Measurements from ENCODE around the gene LRCH2. TPM values are rescaled to one million over a fixed set of nuclear protein-coding genes. Genes with fewer than 3 reads are reported as not detected.
"Not testable (repeated sequence)": the region's sequence is repeated elsewhere in the genome, so short reads cannot be mapped to it uniquely, and the experiment has no call there.

The LRCH2 gene
- total RNA-seq, 1 donor, result 2.5 TPM

- Histone ChIP-seq H3K36me3 (ENCODE audit: insufficient read depth, low read length) (no peaks in the 10 kb centered on the region), H4K20me1 (ENCODE audit: insufficient read depth, low read length) (no peaks in the 10 kb centered on the region), H3K27me3 (ENCODE audit: insufficient read depth, low read length) (peaks cover 34% of the 10 kb centered on the region), H3K4me3 (ENCODE audit: insufficient read depth, low read length) (no peak overlapping the region), H3K79me2 (ENCODE audit: insufficient read depth, low read length) (no peaks in the 10 kb centered on the region), H2AFZ (ENCODE audit: low read length) (no peak overlapping the region), H3K27ac (ENCODE audit: low read depth, low read length) (no peak overlapping the region), H3K4me1 (ENCODE audit: insufficient read depth, low read length) (no peaks in the 10 kb centered on the region), H3K4me2 (ENCODE audit: insufficient read depth, low read length) (no peak overlapping the region), H3K9me3 (ENCODE audit: low read depth, low read length) (no peaks in the 10 kb centered on the region)
- TF ChIP-seq CTCF (IDR thresholded peaks at IDR 0.05; ENCODE audit: extremely low read depth, low read depth, low read length), result no peak
- DNase-seq (ENCODE audit: insufficient read length, low spot score, missing footprints), result no peak
These were observed 4.4 kb downstream of the LRCH2 start for GRCh38 chrX:115229337-115230003.

- DNase-seq (ENCODE audit: insufficient read length, low spot score, missing footprints), result no peak
- Histone ChIP-seq H4K20me1 (ENCODE audit: insufficient read depth, low read length) (no peaks in the 10 kb centered on the region), H3K79me2 (ENCODE audit: insufficient read depth, low read length) (no peaks in the 10 kb centered on the region), H3K4me2 (ENCODE audit: insufficient read depth, low read length) (no peak overlapping the region), H3K27ac (ENCODE audit: low read depth, low read length) (no peak overlapping the region), H3K9me3 (ENCODE audit: low read depth, low read length) (no peaks in the 10 kb centered on the region), H2AFZ (ENCODE audit: low read length) (no peak overlapping the region), H3K36me3 (ENCODE audit: insufficient read depth, low read length) (no peaks in the 10 kb centered on the region), H3K4me3 (ENCODE audit: insufficient read depth, low read length) (no peak overlapping the region), H3K4me1 (ENCODE audit: insufficient read depth, low read length) (no peaks in the 10 kb centered on the region), H3K27me3 (ENCODE audit: insufficient read depth, low read length) (peaks cover 19% of the 10 kb centered on the region)
- TF ChIP-seq CTCF (IDR thresholded peaks at IDR 0.05; ENCODE audit: extremely low read depth, low read depth, low read length), result peak; percentile 42
These were observed 7.0 kb downstream of the LRCH2 start for GRCh38 chrX:115226929-115227328.

GRCh38 chrX:115217346-115217745, 16.6 kb downstream of the LRCH2 start:
- not testable (repeated sequence) for H3K4me2 ChIP-seq (ENCODE audit: insufficient read depth, low read length); DNase-seq (ENCODE audit: insufficient read length, low spot score, missing footprints); H2AFZ ChIP-seq (ENCODE audit: low read length); H3K4me3 ChIP-seq (ENCODE audit: insufficient read depth, low read length); H3K9me3 ChIP-seq (ENCODE audit: low read depth, low read length); H3K36me3 ChIP-seq (ENCODE audit: insufficient read depth, low read length); H4K20me1 ChIP-seq (ENCODE audit: insufficient read depth, low read length); H3K4me1 ChIP-seq (ENCODE audit: insufficient read depth, low read length); H3K79me2 ChIP-seq (ENCODE audit: insufficient read depth, low read length); H3K27ac ChIP-seq (ENCODE audit: low read depth, low read length)
- H3K27me3 ChIP-seq (ENCODE audit: insufficient read depth, low read length), result peaks cover 11% of the 10 kb centered on the region

- no peak overlapping the region for H3K4me2 ChIP-seq (ENCODE audit: insufficient read depth, low read length)
- no peak overlapping the region for H3K27ac ChIP-seq (ENCODE audit: low read depth, low read length)
- no peak for DNase-seq (ENCODE audit: insufficient read length, low spot score, missing footprints)
- H3K4me3 ChIP-seq (ENCODE audit: insufficient read depth, low read length), result no peak overlapping the region
- H3K9me3 ChIP-seq (ENCODE audit: low read depth, low read length), result no peaks in the 10 kb centered on the region
- no peaks in the 10 kb centered on the region for H3K36me3 ChIP-seq (ENCODE audit: insufficient read depth, low read length)
- TF ChIP-seq CTCF (IDR thresholded peaks at IDR 0.05; ENCODE audit: extremely low read depth, low read depth, low read length), result no peak
- H4K20me1 ChIP-seq (ENCODE audit: insufficient read depth, low read length), result no peaks in the 10 kb centered on the region
- peaks cover 3% of the 10 kb centered on the region for H3K27me3 ChIP-seq (ENCODE audit: insufficient read depth, low read length)
- no peaks in the 10 kb centered on the region for H3K4me1 ChIP-seq (ENCODE audit: insufficient read depth, low read length)
- H3K79me2 ChIP-seq (ENCODE audit: insufficient read depth, low read length), result no peaks in the 10 kb centered on the region
- H2AFZ ChIP-seq (ENCODE audit: low read length), result no peak overlapping the region
These were observed 19.3 kb downstream of the LRCH2 start for GRCh38 chrX:115214605-115215004.
